Vagina (tissue), 2 donors: Measurements from ENCODE around the gene STAT5B. TPM values are rescaled to one million over a fixed set of nuclear protein-coding genes. Genes with fewer than 3 reads are reported as not detected.

ENCODE experiments used
- DNase-seq, 2 donors: peaks; one replicate each; pipeline ENCODE4 v3.0.0-alpha.2; 2017; ENCODE audit errors: extremely low spot score in 2 of 2
- H3K27ac ChIP-seq: fragments of 200-600 bp; sonication (generic); one replicate; pipeline ENCODE4 v1.5.1; 2019
- H3K27me3 ChIP-seq: fragments of 200-600 bp; sonication (generic); one replicate; pipeline ENCODE4 v1.5.1; 2019
- H3K36me3 ChIP-seq, 2 donors: fragments of 200-600 bp; sonication (generic); one replicate each; pipeline ENCODE4 v1.5.1; 2017 to 2019
- H3K4me1 ChIP-seq: fragments of 200-600 bp; sonication (generic); one replicate; pipeline ENCODE4 v1.5.1; 2019
- H3K4me3 ChIP-seq, 2 donors: fragments of 200-600 bp; sonication (generic); 1 replicate in 1 of 2; 2 replicates in 1 of 2; pipeline ENCODE4 v1.5.1; 2016 to 2019
- H3K9me3 ChIP-seq: fragments of 200-600 bp; sonication (generic); one replicate; pipeline ENCODE4 v1.5.1; 2019
- POLR2A ChIP-seq, 2 donors: fragments of 450-650 bp; IDR thresholded peaks; one replicate each; pipeline ENCODE4 v1.6.1; 2017; ENCODE audit warnings: antibody characterized with exemption in 2 of 2, mild to moderate bottlenecking in 2 of 2, moderate library complexity in 2 of 2
- POLR2AphosphoS5 ChIP-seq, 2 donors: sonication (generic); formaldehyde crosslinking; IDR thresholded peaks; one replicate each; pipeline ENCODE4 v1.9.0; 2017; ENCODE audit warnings: antibody characterized with exemption in 2 of 2, mild to moderate bottlenecking in 2 of 2, low read depth in 1 of 2; ENCODE audit not compliant: insufficient read depth in 1 of 2
- intact Hi-C: fragments of 100-400 bp; cut with DNase I; formaldehyde crosslinking; loops from one replicate; pipeline ENCODE4 v1.15.1; 2023
- total RNA-seq: library from RNA; depleted of rRNA; stranded (reverse); fragments of >200 nt; gene quantifications from one replicate; pipeline ENCODE4 v1.2.3, GENCODE V29; 2016
- TF ChIP-seq, protein P1 (sequence below), 3 experiments: fragments of 450-650 bp in 2 of 3; fragments of 200-600 bp in 1 of 3; sonication (generic) in 1 of 3; IDR thresholded peaks; one replicate each; pipeline ENCODE4 v1.5.1; 2017 to 2019; ENCODE audit warnings: antibody characterized with exemption in 3 of 3, mild to moderate bottlenecking in 2 of 3, moderate library complexity in 2 of 3

Gene STAT5B
- total RNA-seq, 1 donor from 2014 or later = 74.6 TPM

DNA sequence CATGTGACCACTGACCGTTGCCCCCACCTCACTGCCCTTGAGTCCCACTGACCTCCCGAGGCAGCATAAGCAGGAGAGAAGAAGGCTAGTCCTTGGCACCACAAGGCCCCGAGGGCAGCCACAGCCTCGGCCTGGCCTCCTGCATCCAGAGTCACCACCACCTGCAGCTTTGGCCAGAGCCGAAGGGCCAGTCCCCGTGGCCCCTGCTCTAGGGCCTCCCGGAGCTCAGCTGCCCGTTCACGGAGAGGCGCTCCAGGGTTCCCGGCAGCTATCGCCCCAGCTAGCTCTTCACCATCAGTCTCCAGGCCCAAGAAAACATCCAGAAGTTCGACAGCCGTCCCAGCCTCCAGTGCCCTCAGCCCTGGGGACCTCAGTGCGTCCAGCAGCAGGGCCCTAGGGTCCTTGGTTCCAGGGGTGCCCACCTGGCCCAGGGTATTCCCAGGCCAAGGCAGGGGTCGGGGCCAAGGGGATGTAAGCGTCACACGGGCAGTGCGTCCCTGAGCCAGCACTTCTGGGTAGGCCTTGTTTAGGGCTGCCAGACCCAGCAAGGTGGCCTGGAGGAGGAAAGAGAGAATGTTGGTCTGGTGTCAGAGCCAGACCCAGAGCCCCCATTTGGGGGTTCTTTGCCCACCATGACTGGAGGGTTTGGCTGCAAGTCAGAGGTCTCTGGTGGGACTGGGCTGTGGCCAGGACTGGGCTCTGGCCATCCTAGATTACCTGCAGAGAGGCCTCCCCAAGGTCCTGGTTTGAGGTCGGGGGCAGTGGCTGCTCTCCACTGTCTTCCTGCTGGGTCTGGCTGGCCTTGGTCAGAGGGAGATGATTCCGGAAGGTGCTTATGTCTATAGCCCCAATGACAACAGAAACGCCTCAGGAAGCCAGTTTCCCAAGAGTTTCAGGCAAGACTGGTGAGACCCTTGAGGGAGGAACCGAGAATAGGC lies 83.7 kb downstream of the STAT5B start:
- H3K4me1 ChIP-seq = peaks cover 23% of the 10 kb centered on the region
- H3K36me3 ChIP-seq = no peaks in the 10 kb centered on the region
- H3K4me3 ChIP-seq = no peak overlapping the region
- no peaks in the 10 kb centered on the region for H3K27me3 ChIP-seq
- no peak for DNase-seq
- TF ChIP-seq POLR2AphosphoS5 (IDR thresholded peaks at IDR 0.05; ENCODE audit: insufficient read depth in 1 of 2, low read depth in 1 of 2) (no peak), POLR2A (IDR thresholded peaks at IDR 0.05) (no peak)
- TF ChIP-seq, protein P1, sequence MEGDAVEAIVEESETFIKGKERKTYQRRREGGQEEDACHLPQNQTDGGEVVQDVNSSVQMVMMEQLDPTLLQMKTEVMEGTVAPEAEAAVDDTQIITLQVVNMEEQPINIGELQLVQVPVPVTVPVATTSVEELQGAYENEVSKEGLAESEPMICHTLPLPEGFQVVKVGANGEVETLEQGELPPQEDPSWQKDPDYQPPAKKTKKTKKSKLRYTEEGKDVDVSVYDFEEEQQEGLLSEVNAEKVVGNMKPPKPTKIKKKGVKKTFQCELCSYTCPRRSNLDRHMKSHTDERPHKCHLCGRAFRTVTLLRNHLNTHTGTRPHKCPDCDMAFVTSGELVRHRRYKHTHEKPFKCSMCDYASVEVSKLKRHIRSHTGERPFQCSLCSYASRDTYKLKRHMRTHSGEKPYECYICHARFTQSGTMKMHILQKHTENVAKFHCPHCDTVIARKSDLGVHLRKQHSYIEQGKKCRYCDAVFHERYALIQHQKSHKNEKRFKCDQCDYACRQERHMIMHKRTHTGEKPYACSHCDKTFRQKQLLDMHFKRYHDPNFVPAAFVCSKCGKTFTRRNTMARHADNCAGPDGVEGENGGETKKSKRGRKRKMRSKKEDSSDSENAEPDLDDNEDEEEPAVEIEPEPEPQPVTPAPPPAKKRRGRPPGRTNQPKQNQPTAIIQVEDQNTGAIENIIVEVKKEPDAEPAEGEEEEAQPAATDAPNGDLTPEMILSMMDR (IDR thresholded peaks at IDR 0.05) = no peak
- intact Hi-C loops = no loop called here
- no peaks in the 10 kb centered on the region for H3K9me3 ChIP-seq
- no peak overlapping the region for H3K27ac ChIP-seq

DNA sequence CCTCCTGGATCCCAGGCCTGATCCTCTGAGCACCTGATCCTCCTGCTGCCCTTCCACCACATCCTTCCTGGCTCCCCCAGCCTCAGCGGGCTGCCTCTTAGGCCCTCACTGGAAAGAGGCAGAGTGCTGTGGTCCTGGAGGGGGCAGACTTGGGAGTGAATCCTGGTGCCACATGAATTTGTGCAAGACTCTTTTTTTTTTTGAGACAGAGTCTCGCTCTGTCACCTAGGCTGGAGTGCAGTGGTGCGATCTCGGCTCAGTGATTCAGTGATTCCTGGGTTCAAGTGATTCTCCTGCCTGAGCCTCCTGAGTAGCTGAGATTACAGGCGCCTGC lies 84.9 kb downstream of the STAT5B start:
- no peaks in the 10 kb centered on the region for H3K36me3 ChIP-seq
- H3K4me1 ChIP-seq = peaks cover 23% of the 10 kb centered on the region
- no peak for DNase-seq
- TF ChIP-seq POLR2AphosphoS5 (IDR thresholded peaks at IDR 0.05; ENCODE audit: insufficient read depth in 1 of 2, low read depth in 1 of 2) (no peak), POLR2A (IDR thresholded peaks at IDR 0.05) (no peak)
- TF ChIP-seq, protein P1 (IDR thresholded peaks at IDR 0.05) = no peak
- intact Hi-C loops = no loop called here
- H3K27ac ChIP-seq = no peak overlapping the region
- no peaks in the 10 kb centered on the region for H3K9me3 ChIP-seq
- H3K4me3 ChIP-seq = no peak overlapping the region
- H3K27me3 ChIP-seq = no peaks in the 10 kb centered on the region

DNA sequence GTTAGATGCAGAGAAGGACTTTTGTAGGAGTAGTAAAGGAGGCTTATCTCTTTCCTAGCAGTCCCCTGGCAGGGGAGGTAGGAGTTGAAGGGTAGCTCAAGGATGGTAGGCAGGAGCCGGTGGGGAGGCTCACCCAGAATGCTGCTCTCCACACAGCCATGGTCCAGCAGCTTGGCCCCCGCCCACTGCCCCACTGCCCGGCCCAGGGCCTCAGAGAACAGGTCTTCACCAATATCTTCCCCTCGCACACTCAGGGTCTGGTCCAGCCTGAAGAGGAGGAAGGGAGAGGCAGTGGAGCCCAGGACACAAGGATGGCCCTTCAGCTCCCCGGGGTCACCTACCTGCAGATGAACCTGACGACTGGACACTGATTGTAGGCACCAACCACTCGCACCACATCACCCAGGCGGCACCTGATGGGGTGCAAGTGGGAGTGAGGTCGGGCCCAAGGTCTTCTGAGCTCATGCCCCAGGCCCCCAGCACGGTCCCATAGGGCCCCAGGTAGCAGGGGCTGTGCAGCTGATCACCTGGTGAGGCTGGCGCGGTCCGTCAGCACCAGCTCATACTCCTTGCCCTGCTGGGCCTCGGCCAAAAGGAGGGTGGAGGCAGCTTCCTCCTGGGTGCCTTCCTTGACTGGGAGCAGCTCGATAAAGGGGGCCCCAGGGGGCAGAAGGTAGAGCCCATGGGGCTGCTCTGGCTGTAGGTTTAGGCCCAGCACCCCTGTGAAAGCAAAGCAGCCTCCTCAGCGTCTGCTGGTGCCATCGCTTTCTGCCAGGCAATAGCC lies 85.5 kb downstream of the STAT5B start:
- peaks cover 23% of the 10 kb centered on the region for H3K4me1 ChIP-seq
- no peaks in the 10 kb centered on the region for H3K27me3 ChIP-seq
- H3K9me3 ChIP-seq = no peaks in the 10 kb centered on the region
- intact Hi-C loops = no loop called here
- TF ChIP-seq POLR2A (IDR thresholded peaks at IDR 0.05) (no peak), POLR2AphosphoS5 (IDR thresholded peaks at IDR 0.05; ENCODE audit: insufficient read depth in 1 of 2, low read depth in 1 of 2) (no peak)
- TF ChIP-seq, protein P1 (IDR thresholded peaks at IDR 0.05) = no peak
- H3K4me3 ChIP-seq = no peak overlapping the region
- no peak for DNase-seq
- H3K36me3 ChIP-seq = no peaks in the 10 kb centered on the region
- no peak overlapping the region for H3K27ac ChIP-seq

DNA sequence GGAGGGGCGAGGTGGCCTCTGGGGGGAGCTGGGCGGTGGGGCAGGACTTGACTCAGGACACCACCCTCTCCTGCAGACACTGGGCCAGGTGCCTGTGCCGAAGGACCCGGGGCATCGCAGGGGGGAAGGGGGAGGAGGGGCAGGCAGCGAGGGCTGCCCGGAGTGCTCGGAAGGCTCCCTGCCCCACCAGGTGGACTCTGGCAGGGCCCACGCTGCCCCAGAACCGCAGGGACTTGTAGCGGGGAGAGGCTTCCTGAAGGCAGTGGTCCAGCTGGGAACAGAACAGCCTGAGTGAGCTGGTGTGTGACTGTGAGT lies 86.6 kb downstream of the STAT5B start:
- H3K27ac ChIP-seq = no peak overlapping the region
- no peak overlapping the region for H3K4me3 ChIP-seq
- no peaks in the 10 kb centered on the region for H3K36me3 ChIP-seq
- no peaks in the 10 kb centered on the region for H3K9me3 ChIP-seq
- DNase-seq = no peak
- peaks cover 22% of the 10 kb centered on the region for H3K4me1 ChIP-seq
- intact Hi-C loops = no loop called here
- TF ChIP-seq POLR2A (IDR thresholded peaks at IDR 0.05) = no peak
- TF ChIP-seq, protein P1 (IDR thresholded peaks at IDR 0.05) = no peak
- TF ChIP-seq POLR2AphosphoS5 (IDR thresholded peaks at IDR 0.05; ENCODE audit: insufficient read depth in 1 of 2, low read depth in 1 of 2) = no peak
- no peaks in the 10 kb centered on the region for H3K27me3 ChIP-seq
